ENCODE measurements around the gene PLD3. TPM values are rescaled to one million over a fixed set of nuclear protein-coding genes. Genes with fewer than 3 reads are reported as not detected.

The PLD3 gene
- total and polyA plus RNA-seq, 3 experiments from 2014 or later, result 48.2 to 73.6 (median 53.0) TPM

- DNase-seq, result no peak
- POLR2A ChIA-PET, result no interaction called here
These were observed 36.0 kb upstream of the PLD3 start for GRCh38 chr19:40312533-40312932.

DNA sequence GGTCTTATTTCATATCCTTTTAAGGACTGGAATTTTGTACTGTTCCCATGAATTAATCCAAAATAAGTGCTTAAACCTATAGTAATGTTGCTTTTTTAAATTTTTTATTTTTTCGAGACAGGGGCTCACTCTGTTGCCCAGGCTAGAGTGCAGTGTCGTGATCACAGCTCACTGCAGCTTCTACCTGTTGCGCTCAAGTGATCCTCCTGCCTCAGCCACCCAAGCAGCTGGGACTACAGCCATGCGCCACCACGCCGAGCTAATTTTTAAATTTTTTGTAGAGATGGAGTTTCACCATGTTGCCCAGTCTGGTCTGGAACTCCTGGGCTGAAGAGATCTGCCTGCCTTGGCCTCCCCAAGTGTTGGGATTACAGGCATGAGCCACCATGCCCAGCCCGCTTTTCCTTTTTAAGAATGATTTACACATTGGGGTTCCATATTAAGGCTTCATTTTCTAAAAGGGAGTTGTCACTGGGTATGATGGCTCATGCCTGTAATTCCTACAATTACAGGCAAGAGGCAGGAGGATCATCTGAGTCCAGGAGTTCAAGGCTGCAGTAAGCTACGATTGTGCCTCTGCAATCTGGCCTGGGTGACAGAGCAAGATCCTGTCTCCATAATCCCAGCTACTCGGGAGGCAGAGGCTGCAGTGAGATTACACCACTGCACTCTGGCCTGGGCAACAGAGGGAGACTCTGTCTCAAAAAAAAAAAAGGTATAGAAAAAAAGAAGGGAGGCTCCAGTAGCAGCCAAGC lies 35.1 kb upstream of the PLD3 start:
- DNase-seq, result no peak
- Histone ChIP-seq H3K27me3 (ENCODE audit: insufficient read depth, low read length, poor library complexity, severe bottlenecking) (no peaks in the 10 kb centered on the region), H3K4me1 (ENCODE audit: insufficient read depth, low read length) (no peaks in the 10 kb centered on the region), H3K9me3 (ENCODE audit: low read length) (no peaks in the 10 kb centered on the region), H3K36me3 (ENCODE audit: insufficient read depth, low read length) (no peaks in the 10 kb centered on the region), H3K27ac (ENCODE audit: low read depth, low read length) (no peak overlapping the region), H3K4me3 (ENCODE audit: low read length) (no peak overlapping the region)
- Mint-ChIP-seq H3K4me1 (no peaks in the 10 kb centered on the region), H3K9me3 (no peaks in the 10 kb centered on the region), H3K27ac (no peak overlapping the region), H3K27me3 (no peaks in the 10 kb centered on the region), H3K4me3 (no peak overlapping the region), H3K36me3 (peaks cover 3 to 6% (median 5%) of the 10 kb centered on the region in 3 donors)
- CTCF ChIA-PET, result no interaction called here
- POLR2A ChIA-PET, result no interaction called here

More at GRCh38 chr19:40312533-40312932, 36.0 kb upstream of the PLD3 start:
- Histone ChIP-seq H3K9me3 (ENCODE audit: low read length) (no peaks in the 10 kb centered on the region), H3K27me3 (ENCODE audit: insufficient read depth, low read length, poor library complexity, severe bottlenecking) (no peaks in the 10 kb centered on the region), H3K27ac (ENCODE audit: low read depth, low read length) (no peak overlapping the region), H3K4me1 (ENCODE audit: insufficient read depth, low read length) (no peaks in the 10 kb centered on the region), H3K4me3 (ENCODE audit: low read length) (no peak overlapping the region), H3K36me3 (ENCODE audit: insufficient read depth, low read length) (no peaks in the 10 kb centered on the region)
- Mint-ChIP-seq H3K27me3 (no peaks in the 10 kb centered on the region), H3K36me3 (peaks cover 3 to 6% (median 4%) of the 10 kb centered on the region in 3 donors), H3K9me3 (no peaks in the 10 kb centered on the region), H3K27ac (peak overlapping the region in 1 of 8 donors; percentile 66), H3K4me1 (no peaks in the 10 kb centered on the region), H3K4me3 (no peak overlapping the region)
- CTCF ChIA-PET, result no interaction called here

GRCh38 chr19:40314656-40315055 lies 33.8 kb upstream of the PLD3 start:
- no peak overlapping the region for H3K27ac Mint-ChIP-seq
- CTCF ChIA-PET, result interaction anchor here (1.1 kb wide), 1 partner anchor 9 kb away, joined by 4 read pairs; no protein-coding TSS in a partner anchor
- no peaks in the 10 kb centered on the region for H3K4me1 ChIP-seq (ENCODE audit: insufficient read depth, low read length)

DNA sequence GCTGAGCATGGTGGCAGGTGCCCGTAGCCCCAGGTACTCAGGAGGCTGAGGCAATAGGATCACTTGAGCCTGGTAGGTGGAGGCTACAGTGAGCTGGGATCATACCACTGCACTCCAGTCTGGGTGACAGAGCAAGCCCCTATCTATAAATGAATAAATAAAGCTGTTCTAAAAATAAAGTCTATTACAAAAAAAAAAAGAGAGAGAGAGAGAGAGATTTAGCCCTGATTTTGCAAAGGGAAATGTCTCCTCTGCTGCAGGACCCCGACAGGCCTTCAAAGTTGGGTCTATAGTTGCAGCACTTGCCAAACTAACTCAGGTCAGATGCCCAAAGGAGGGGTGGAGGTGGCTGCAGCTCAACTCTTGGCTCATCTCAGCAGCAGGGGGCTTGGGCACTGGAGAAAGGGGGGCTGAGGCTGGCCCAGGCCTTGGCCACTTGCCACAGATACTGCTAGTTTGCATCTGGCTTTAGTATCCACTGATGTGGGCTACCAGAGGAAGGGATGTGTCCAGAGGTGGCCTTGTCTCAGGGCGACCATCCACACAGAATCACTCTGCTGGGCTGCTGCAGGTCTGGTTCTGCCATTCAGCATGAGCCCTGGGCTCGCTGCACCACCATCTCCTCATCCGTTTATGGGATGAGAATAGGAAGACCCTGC lies 32.6 kb upstream of the PLD3 start:
- H3K27ac ChIP-seq (ENCODE audit: low read depth, low read length), result no peak overlapping the region
- Mint-ChIP-seq H3K4me1 (no peaks in the 10 kb centered on the region), H3K4me3 (no peak overlapping the region), H3K27ac (peak overlapping the region in 1 of 8 donors; percentile 4), H3K9me3 (peaks cover 0 to 2% (median 0%) of the 10 kb centered on the region in 5 donors), H3K27me3 (no peaks in the 10 kb centered on the region), H3K36me3 (peaks cover 3 to 23% (median 6%) of the 10 kb centered on the region in 3 donors)
- H3K36me3 ChIP-seq (ENCODE audit: insufficient read depth, low read length), result no peaks in the 10 kb centered on the region
- ChIA-PET CTCF (interaction anchor here (0.6 kb wide), 1 partner anchor 11 kb away, joined by 3 read pairs; no protein-coding TSS in a partner anchor), POLR2A (no interaction called here)
- H3K27me3 ChIP-seq (ENCODE audit: insufficient read depth, low read length, poor library complexity, severe bottlenecking), result no peaks in the 10 kb centered on the region
- H3K4me1 ChIP-seq (ENCODE audit: insufficient read depth, low read length), result no peaks in the 10 kb centered on the region
- H3K4me3 ChIP-seq (ENCODE audit: low read length), result no peak overlapping the region
- no peaks in the 10 kb centered on the region for H3K9me3 ChIP-seq (ENCODE audit: low read length)
- no peak for DNase-seq

More at GRCh38 chr19:40314656-40315055, 33.8 kb upstream of the PLD3 start:
- peaks cover 3 to 10% (median 6%) of the 10 kb centered on the region in 3 donors for H3K36me3 Mint-ChIP-seq
- H3K4me1 Mint-ChIP-seq, result no peaks in the 10 kb centered on the region
- H3K4me3 ChIP-seq (ENCODE audit: low read length), result no peak overlapping the region
- POLR2A ChIA-PET, result no interaction called here
- peak overlapping the region; percentile 1 for H3K27ac ChIP-seq (ENCODE audit: low read depth, low read length)
- no peaks in the 10 kb centered on the region for H3K27me3 Mint-ChIP-seq
- no peak for DNase-seq
- no peaks in the 10 kb centered on the region for H3K36me3 ChIP-seq (ENCODE audit: insufficient read depth, low read length)
- no peaks in the 10 kb centered on the region for H3K9me3 ChIP-seq (ENCODE audit: low read length)
- H3K27me3 ChIP-seq (ENCODE audit: insufficient read depth, low read length, poor library complexity, severe bottlenecking), result no peaks in the 10 kb centered on the region
- no peak overlapping the region for H3K4me3 Mint-ChIP-seq
- no peaks in the 10 kb centered on the region for H3K9me3 Mint-ChIP-seq

- no peaks in the 10 kb centered on the region for H3K27me3 Mint-ChIP-seq
- no peaks in the 10 kb centered on the region for H3K4me1 Mint-ChIP-seq
- CTCF ChIA-PET, result no interaction called here
- Histone ChIP-seq H3K36me3 (ENCODE audit: insufficient read depth, low read length) (no peaks in the 10 kb centered on the region), H3K27ac (ENCODE audit: low read depth, low read length) (no peak overlapping the region), H3K9me3 (ENCODE audit: low read length) (no peaks in the 10 kb centered on the region), H3K4me3 (ENCODE audit: low read length) (no peak overlapping the region), H3K4me1 (ENCODE audit: insufficient read depth, low read length) (no peaks in the 10 kb centered on the region), H3K27me3 (ENCODE audit: insufficient read depth, low read length, poor library complexity, severe bottlenecking) (no peaks in the 10 kb centered on the region)
- no peak for DNase-seq
- POLR2A ChIA-PET, result no interaction called here
- no peak overlapping the region for H3K4me3 Mint-ChIP-seq
- H3K27ac Mint-ChIP-seq, result peak overlapping the region in 3 of 8 donors; percentile 42 to 57 (median 47)
- H3K36me3 Mint-ChIP-seq, result peaks cover 0 to 35% (median 7%) of the 10 kb centered on the region in 3 donors
- H3K9me3 Mint-ChIP-seq, result peaks cover 0 to 2% (median 0%) of the 10 kb centered on the region in 5 donors
These were observed 31.2 kb upstream of the PLD3 start for GRCh38 chr19:40317338-40317737.

DNA sequence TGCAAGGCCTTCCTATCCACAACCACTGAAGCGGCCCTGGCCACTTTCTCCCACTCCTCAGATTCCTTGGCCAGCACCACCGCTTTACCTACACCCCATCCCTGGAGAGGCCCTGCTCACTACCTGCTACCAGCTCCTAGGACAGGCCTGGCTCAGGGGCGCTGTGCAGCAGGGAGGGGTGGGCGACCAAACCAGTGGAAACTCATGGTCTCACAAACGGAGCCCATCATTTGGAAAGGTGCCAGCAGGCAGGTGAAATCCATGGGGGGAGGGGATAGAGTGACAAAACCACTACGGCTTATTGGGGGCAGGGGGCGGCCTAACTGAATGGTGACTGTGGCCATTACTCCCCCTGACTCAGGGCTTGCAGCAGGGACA lies 27.9 kb upstream of the PLD3 start:
- POLR2A ChIA-PET, result interaction anchor here (0.7 kb wide), 1 partner anchor 27 kb away, joined by 5 read pairs; no protein-coding TSS in a partner anchor

DNA sequence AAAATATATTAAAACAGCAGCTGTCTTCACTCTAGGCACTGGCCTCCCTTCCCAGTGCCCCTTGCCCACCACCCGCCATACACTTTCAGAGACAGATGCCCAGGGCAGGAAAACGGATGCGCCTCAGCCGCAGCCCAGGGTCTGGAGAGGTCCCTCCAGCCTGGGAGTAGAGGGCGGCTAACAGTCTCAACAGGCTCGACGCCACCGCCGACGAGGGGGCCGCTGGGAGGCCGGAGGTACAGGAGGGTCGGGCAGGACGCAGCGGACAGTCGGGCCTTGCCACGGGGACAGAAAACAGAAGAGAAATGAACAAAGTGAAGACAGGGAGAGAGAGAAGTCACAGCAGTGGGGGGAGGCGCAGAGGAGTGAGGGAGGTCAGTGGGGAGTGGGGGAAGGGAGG lies 27.4 kb upstream of the PLD3 start:
- Mint-ChIP-seq H3K27me3 (no peaks in the 10 kb centered on the region), H3K4me1 (no peaks in the 10 kb centered on the region), H3K36me3 (peaks cover 6 to 69% (median 19%) of the 10 kb centered on the region in 3 donors), H3K27ac (peak overlapping the region in 1 of 8 donors; percentile 97), H3K4me3 (no peak overlapping the region), H3K9me3 (peaks cover 0 to 2% (median 0%) of the 10 kb centered on the region in 5 donors)
- CTCF ChIA-PET, result no interaction called here
- Histone ChIP-seq H3K36me3 (ENCODE audit: insufficient read depth, low read length) (no peaks in the 10 kb centered on the region), H3K27me3 (ENCODE audit: insufficient read depth, low read length, poor library complexity, severe bottlenecking) (no peaks in the 10 kb centered on the region), H3K4me1 (ENCODE audit: insufficient read depth, low read length) (no peaks in the 10 kb centered on the region), H3K4me3 (ENCODE audit: low read length) (no peak overlapping the region), H3K27ac (ENCODE audit: low read depth, low read length) (no peak overlapping the region), H3K9me3 (ENCODE audit: low read length) (no peaks in the 10 kb centered on the region)
- DNase-seq, result no peak
- POLR2A ChIA-PET, result no interaction called here

More for the DNA sequence above, 27.9 kb upstream of the PLD3 start:
- Histone ChIP-seq H3K9me3 (ENCODE audit: low read length) (no peaks in the 10 kb centered on the region), H3K4me3 (ENCODE audit: low read length) (no peak overlapping the region), H3K36me3 (ENCODE audit: insufficient read depth, low read length) (no peaks in the 10 kb centered on the region), H3K4me1 (ENCODE audit: insufficient read depth, low read length) (no peaks in the 10 kb centered on the region), H3K27ac (ENCODE audit: low read depth, low read length) (no peak overlapping the region), H3K27me3 (ENCODE audit: insufficient read depth, low read length, poor library complexity, severe bottlenecking) (no peaks in the 10 kb centered on the region)
- Mint-ChIP-seq H3K27ac (peak overlapping the region in 2 of 8 donors; percentile 46 to 81), H3K27me3 (no peaks in the 10 kb centered on the region), H3K9me3 (peaks cover 0 to 2% (median 0%) of the 10 kb centered on the region in 5 donors), H3K4me3 (no peak overlapping the region), H3K4me1 (no peaks in the 10 kb centered on the region), H3K36me3 (peaks cover 6 to 63% (median 15%) of the 10 kb centered on the region in 3 donors)
- CTCF ChIA-PET, result interaction anchor here (1.0 kb wide), 1 partner anchor 15 kb away, joined by 3 read pairs; no protein-coding TSS in a partner anchor
- no peak for DNase-seq

Data from CD8-positive, alpha-beta memory T cell (primary cell).